ENCODE data around the gene FAM171A2. TPM values are rescaled to one million over a fixed set of nuclear protein-coding genes. Genes with fewer than 3 reads are reported as not detected.
"Not testable (repeated sequence)": the region's sequence is repeated elsewhere in the genome, so short reads cannot be mapped to it uniquely, and the experiment has no call there.

The FAM171A2 gene
- total and polyA plus RNA-seq, 7 experiments from 2014 or later: 0.11 to 0.78 (median 0.37) TPM

GRCh38 chr17:44344939-44345453 is 18.7 kb downstream of the FAM171A2 start, which contains the start of gene GRN:
Gene GRN, plus strand, starts transcription at chr17:44345302. Its CDS starts 3,863 bp downstream, at chr17:44349165.
- Histone ChIP-seq H3K36me3 (ENCODE audit: control insufficient read depth in 2 of 3, insufficient read depth in 3 of 3, low read length in 3 of 3) (no peaks in the 10 kb centered on the region), H3K4me3 (ENCODE audit: low read length) (peak within 1 kb of the TSS; percentile 88), H3K27me3 (ENCODE audit: control insufficient read depth in 2 of 2, insufficient read depth in 2 of 2, low read length in 2 of 2) (no peaks in the 10 kb centered on the region), H3K4me1 (ENCODE audit: control insufficient read depth in 2 of 2, insufficient read depth in 2 of 2, low read length in 2 of 2) (peaks cover 6% of the 10 kb centered on the region in 2 donors), H3K9me3 (ENCODE audit: control insufficient read depth in 2 of 3, low read length in 3 of 3) (no peaks in the 10 kb centered on the region), H3K27ac (ENCODE audit: low read depth, low read length) (peak within 1 kb of the TSS; percentile 71)
- Mint-ChIP-seq H3K27ac (peak within 1 kb of the TSS; percentile 42 to 88 (median 79)), H3K9me3 (no peaks in the 10 kb centered on the region), H3K27me3 (peaks cover 0 to 21% (median 7%) of the 10 kb centered on the region in 5 donors), H3K36me3 (no peaks in the 10 kb centered on the region), H3K4me3 (peak within 1 kb of the TSS; percentile 88 to 96 (median 93)), H3K4me1 (peaks cover 8 to 28% (median 19%) of the 10 kb centered on the region in 7 donors)
- intact Hi-C loops (cut with micrococcal nuclease): loop anchor here (1.0 to 5.0 kb wide), 11 partner anchors 14 to 273 kb away; partner anchors contain the start of genes FAM171A2 (in 1 of the 2), G6PC3 (in 1 of the 2), HDAC5 (in 1 of the 2) and HROB (in 1 of the 2)
- CTCF ChIA-PET: interaction anchor here (0.7 to 2.8 kb wide), 10 partner anchors 12 to 222 kb away, joined by 3 to 29 read pairs (median 4); partner anchors contain the start of genes FAM171A2, HDAC5 and TMUB2
- DNase-seq (peak; percentile 67 to 85 (median 81)), ATAC-seq (peak; percentile 96)
- POLR2A ChIA-PET: interaction anchor here (0.7 to 1.8 kb wide), 13 partner anchors 9 to 282 kb away, joined by 3 to 7 read pairs (median 3); partner anchors contain the start of genes GPATCH8 and SLC25A39

GRCh38 chr17:44343510-44344209 is 20.0 kb downstream of the FAM171A2 start:
- peak overlapping the region in 1 of 9 donors; percentile 12 for H3K27ac Mint-ChIP-seq
- H3K36me3 Mint-ChIP-seq: no peaks in the 10 kb centered on the region
- H3K9me3 ChIP-seq (ENCODE audit: control insufficient read depth in 2 of 3, low read length in 3 of 3): no peaks in the 10 kb centered on the region
- H3K27me3 ChIP-seq (ENCODE audit: control insufficient read depth in 2 of 2, insufficient read depth in 2 of 2, low read length in 2 of 2): no peaks in the 10 kb centered on the region
- H3K9me3 Mint-ChIP-seq: no peaks in the 10 kb centered on the region
- H3K4me3 Mint-ChIP-seq: peak overlapping the region in 4 of 10 donors; percentile 2 to 95 (median 92)
- peaks cover 8 to 25% (median 19%) of the 10 kb centered on the region in 7 donors for H3K4me1 Mint-ChIP-seq
- no peaks in the 10 kb centered on the region for H3K36me3 ChIP-seq (ENCODE audit: control insufficient read depth in 2 of 3, insufficient read depth in 3 of 3, low read length in 3 of 3)
- intact Hi-C loops (cut with micrococcal nuclease): loop anchor here (2.0 kb wide), 2 partner anchors 13 to 41 kb away; no protein-coding TSS in a partner anchor
- ChIA-PET CTCF (interaction anchor here (2.0 kb wide), 1 partner anchor 221 kb away, joined by 4 read pairs; the partner anchor contains the start of gene HDAC5), POLR2A (interaction anchor here (1.5 kb wide), 1 partner anchor 11 kb away, joined by 7 read pairs; no protein-coding TSS in a partner anchor)
- no peak overlapping the region for H3K27ac ChIP-seq (ENCODE audit: low read depth, low read length)
- H3K4me1 ChIP-seq (ENCODE audit: control insufficient read depth in 2 of 2, insufficient read depth in 2 of 2, low read length in 2 of 2): peaks cover 6% of the 10 kb centered on the region in 2 donors
- ATAC-seq (no peak), DNase-seq (no peak)
- H3K27me3 Mint-ChIP-seq: peaks cover 0 to 21% (median 9%) of the 10 kb centered on the region in 5 donors
- H3K4me3 ChIP-seq (ENCODE audit: low read length): no peak overlapping the region

GRCh38 chr17:44340553-44340952 is 23.1 kb downstream of the FAM171A2 start:
- DNase-seq; H3K27me3 ChIP-seq (ENCODE audit: control insufficient read depth in 2 of 2, insufficient read depth in 2 of 2, low read length in 2 of 2); intact Hi-C loops (cut with micrococcal nuclease); H3K27ac ChIP-seq (ENCODE audit: low read depth, low read length); H3K4me3 ChIP-seq (ENCODE audit: low read length); H3K36me3 Mint-ChIP-seq; H3K9me3 ChIP-seq (ENCODE audit: control insufficient read depth in 2 of 3, low read length in 3 of 3); H3K4me1 ChIP-seq (ENCODE audit: control insufficient read depth in 2 of 2, insufficient read depth in 2 of 2, low read length in 2 of 2); POLR2A ChIA-PET; ATAC-seq; H3K27ac Mint-ChIP-seq; H3K36me3 ChIP-seq (ENCODE audit: control insufficient read depth in 2 of 3, insufficient read depth in 3 of 3, low read length in 3 of 3); H3K4me3 Mint-ChIP-seq; H3K9me3 Mint-ChIP-seq: not testable (repeated sequence)
- CTCF ChIA-PET: interaction anchor here (0.6 to 1.5 kb wide), 3 partner anchors 10 to 423 kb away, joined by 3 to 4 read pairs (median 3); no protein-coding TSS in a partner anchor
- H3K27me3 Mint-ChIP-seq: peaks cover 0 to 29% (median 9%) of the 10 kb centered on the region in 5 donors
- H3K4me1 Mint-ChIP-seq: peaks cover 1 to 14% (median 7%) of the 10 kb centered on the region in 7 donors

- ChIA-PET POLR2A (no interaction called here), CTCF (no interaction called here)
- no peaks in the 10 kb centered on the region for H3K4me1 ChIP-seq (ENCODE audit: control insufficient read depth in 2 of 2, insufficient read depth in 2 of 2, low read length in 2 of 2)
- Mint-ChIP-seq H3K4me3 (peak overlapping the region in 1 of 10 donors; percentile 39), H3K9me3 (no peaks in the 10 kb centered on the region), H3K36me3 (no peaks in the 10 kb centered on the region), H3K27ac (no peak overlapping the region), H3K27me3 (peaks cover 0 to 28% (median 6%) of the 10 kb centered on the region in 5 donors), H3K4me1 (peaks cover 0 to 5% (median 0%) of the 10 kb centered on the region in 7 donors)
- H3K27ac ChIP-seq (ENCODE audit: low read depth, low read length): no peak overlapping the region
- no peaks in the 10 kb centered on the region for H3K36me3 ChIP-seq (ENCODE audit: control insufficient read depth in 2 of 3, insufficient read depth in 3 of 3, low read length in 3 of 3)
- H3K4me3 ChIP-seq (ENCODE audit: low read length): no peak overlapping the region
- intact Hi-C loops (cut with micrococcal nuclease): no loop called here
- DNase-seq (no peak), ATAC-seq (peak; percentile 83)
- no peaks in the 10 kb centered on the region for H3K27me3 ChIP-seq (ENCODE audit: control insufficient read depth in 2 of 2, insufficient read depth in 2 of 2, low read length in 2 of 2)
- H3K9me3 ChIP-seq (ENCODE audit: control insufficient read depth in 2 of 3, low read length in 3 of 3): no peaks in the 10 kb centered on the region
Measured at GRCh38 chr17:44338702-44339101, 25.0 kb downstream of the FAM171A2 start.

- ChIA-PET CTCF (interaction anchor here (0.6 to 1.6 kb wide), 4 partner anchors 16 to 134 kb away, joined by 3 to 6 read pairs (median 4); no protein-coding TSS in a partner anchor), POLR2A (no interaction called here)
- Histone ChIP-seq H3K9me3 (ENCODE audit: control insufficient read depth in 2 of 3, low read length in 3 of 3) (no peaks in the 10 kb centered on the region), H3K36me3 (ENCODE audit: control insufficient read depth in 2 of 3, insufficient read depth in 3 of 3, low read length in 3 of 3) (no peaks in the 10 kb centered on the region), H3K4me1 (ENCODE audit: control insufficient read depth in 2 of 2, insufficient read depth in 2 of 2, low read length in 2 of 2) (peaks cover 0 to 4% of the 10 kb centered on the region in 2 donors), H3K27me3 (ENCODE audit: control insufficient read depth in 2 of 2, insufficient read depth in 2 of 2, low read length in 2 of 2) (no peaks in the 10 kb centered on the region), H3K27ac (ENCODE audit: low read depth, low read length) (no peak overlapping the region), H3K4me3 (ENCODE audit: low read length) (no peak overlapping the region)
- Mint-ChIP-seq H3K4me3 (no peak overlapping the region), H3K9me3 (no peaks in the 10 kb centered on the region), H3K27me3 (peaks cover 0 to 9% (median 2%) of the 10 kb centered on the region in 5 donors), H3K4me1 (peaks cover 0 to 6% (median 5%) of the 10 kb centered on the region in 7 donors), H3K27ac (no peak overlapping the region), H3K36me3 (no peaks in the 10 kb centered on the region)
- intact Hi-C loops (cut with micrococcal nuclease): no loop called here
- ATAC-seq: no peak
- no peak for DNase-seq
Measured at GRCh38 chr17:44335968-44336367, 27.7 kb downstream of the FAM171A2 start.

- ChIA-PET POLR2A (no interaction called here), CTCF (interaction anchor here (0.6 to 1.6 kb wide), 6 partner anchors 16 to 133 kb away, joined by 3 to 6 read pairs (median 4); no protein-coding TSS in a partner anchor)
- intact Hi-C loops (cut with micrococcal nuclease): no loop called here
- Mint-ChIP-seq H3K4me3 (no peak overlapping the region), H3K27ac (no peak overlapping the region), H3K27me3 (peaks cover 0 to 8% (median 2%) of the 10 kb centered on the region in 5 donors), H3K36me3 (no peaks in the 10 kb centered on the region), H3K9me3 (no peaks in the 10 kb centered on the region), H3K4me1 (peaks cover 0 to 6% (median 5%) of the 10 kb centered on the region in 7 donors)
- no peak overlapping the region for H3K27ac ChIP-seq (ENCODE audit: low read depth, low read length)
- peaks cover 0 to 6% of the 10 kb centered on the region in 2 donors for H3K4me1 ChIP-seq (ENCODE audit: control insufficient read depth in 2 of 2, insufficient read depth in 2 of 2, low read length in 2 of 2)
- H3K36me3 ChIP-seq (ENCODE audit: control insufficient read depth in 2 of 3, insufficient read depth in 3 of 3, low read length in 3 of 3): no peaks in the 10 kb centered on the region
- H3K27me3 ChIP-seq (ENCODE audit: control insufficient read depth in 2 of 2, insufficient read depth in 2 of 2, low read length in 2 of 2): no peaks in the 10 kb centered on the region
- no peak overlapping the region for H3K4me3 ChIP-seq (ENCODE audit: low read length)
- ATAC-seq: no peak
- no peak for DNase-seq
- H3K9me3 ChIP-seq (ENCODE audit: control insufficient read depth in 2 of 3, low read length in 3 of 3): no peaks in the 10 kb centered on the region
Measured at GRCh38 chr17:44335564-44335963, 28.1 kb downstream of the FAM171A2 start.
